GM18498 (cell line): ENCODE measurements around the gene FAM9C.
A peak's percentile ranks its signal among the peaks of the same experiment; 100 is the strongest.

Experiments used
- ATAC-seq: cut with Tn5 transposase; IDR thresholded peaks from one replicate; pipeline ENCODE4 v1.9.1; 2021; ENCODE audit warnings: mild to moderate bottlenecking, moderate library complexity; ENCODE audit not compliant: unreplicated experiment

FAM9C gene

GRCh38 chrX:13008851-13009250, 35.6 kb downstream of the FAM9C start:
- ATAC-seq, result no peak

- no peak for ATAC-seq
Observed at GRCh38 chrX:13008189-13008533, 36.3 kb downstream of the FAM9C start.

GRCh38 chrX:13007519-13008188, 36.8 kb downstream of the FAM9C start:
- no peak for ATAC-seq

- ATAC-seq, result peak; percentile 61
Observed at GRCh38 chrX:13005661-13006473, 38.6 kb downstream of the FAM9C start.

- ATAC-seq, result no peak
Observed at GRCh38 chrX:13001961-13002671, 42.3 kb downstream of the FAM9C start.

- ATAC-seq, result no peak
Observed at GRCh38 chrX:13001097-13001496, 43.3 kb downstream of the FAM9C start.

GRCh38 chrX:13000301-13000811, 44.1 kb downstream of the FAM9C start:
- no peak for ATAC-seq

GRCh38 chrX:12999422-12999821, 45.0 kb downstream of the FAM9C start:
- peak; percentile 49 for ATAC-seq

GRCh38 chrX:12997906-12998687, 46.3 kb downstream of the FAM9C start:
- ATAC-seq, result no peak

- ATAC-seq, result no peak
Observed at GRCh38 chrX:12996934-12997435, 47.4 kb downstream of the FAM9C start.

- ATAC-seq, result no peak
Observed at GRCh38 chrX:12994321-12994720, 50.1 kb downstream of the FAM9C start.

GRCh38 chrX:12993826-12994225, 50.6 kb downstream of the FAM9C start:
- no peak for ATAC-seq

GRCh38 chrX:12992544-12993118, 51.8 kb downstream of the FAM9C start:
- no peak for ATAC-seq

- no peak for ATAC-seq
Observed at GRCh38 chrX:12991575-12991974, 52.8 kb downstream of the FAM9C start.

GRCh38 chrX:12989461-12989860, 55.0 kb downstream of the FAM9C start:
- no peak for ATAC-seq

GRCh38 chrX:12988797-12989196, 55.6 kb downstream of the FAM9C start:
- ATAC-seq, result no peak

- ATAC-seq, result no peak
Observed at GRCh38 chrX:12987900-12988594, 56.4 kb downstream of the FAM9C start.

GRCh38 chrX:12987340-12987739, 57.1 kb downstream of the FAM9C start:
- no peak for ATAC-seq

- ATAC-seq, result no peak
Observed at GRCh38 chrX:12986886-12987285, 57.5 kb downstream of the FAM9C start.
